EL (cell line): ENCODE measurements around the gene TTC23.
"Not testable (repeated sequence)": the region's sequence is repeated elsewhere in the genome, so short reads cannot be mapped to it uniquely, and the experiment has no call there.

Experiments used
- DNase-seq: peaks from one replicate; pipeline ENCODE4 v3.0.0-alpha.2; 2016

TTC23 gene

DNA sequence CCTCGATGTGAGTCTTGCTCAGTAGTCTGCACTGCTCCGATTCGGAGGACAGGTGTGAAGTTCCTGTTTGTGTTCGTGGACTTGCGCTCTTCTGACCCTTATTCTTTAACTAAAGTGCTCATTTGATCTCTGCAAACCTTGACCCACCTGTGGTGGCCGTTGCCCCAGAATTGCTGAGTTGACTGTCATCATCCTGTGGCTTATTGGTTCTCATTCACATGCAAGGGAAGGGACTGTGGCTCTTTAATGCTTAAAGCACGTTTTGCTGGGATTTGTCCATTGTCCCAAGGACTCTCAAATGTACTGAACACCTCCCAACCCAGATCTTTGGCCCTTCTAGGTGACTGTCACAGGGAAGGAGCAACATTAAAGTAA lies 131.1 kb downstream of the TTC23 start:
- no peak for DNase-seq

DNA sequence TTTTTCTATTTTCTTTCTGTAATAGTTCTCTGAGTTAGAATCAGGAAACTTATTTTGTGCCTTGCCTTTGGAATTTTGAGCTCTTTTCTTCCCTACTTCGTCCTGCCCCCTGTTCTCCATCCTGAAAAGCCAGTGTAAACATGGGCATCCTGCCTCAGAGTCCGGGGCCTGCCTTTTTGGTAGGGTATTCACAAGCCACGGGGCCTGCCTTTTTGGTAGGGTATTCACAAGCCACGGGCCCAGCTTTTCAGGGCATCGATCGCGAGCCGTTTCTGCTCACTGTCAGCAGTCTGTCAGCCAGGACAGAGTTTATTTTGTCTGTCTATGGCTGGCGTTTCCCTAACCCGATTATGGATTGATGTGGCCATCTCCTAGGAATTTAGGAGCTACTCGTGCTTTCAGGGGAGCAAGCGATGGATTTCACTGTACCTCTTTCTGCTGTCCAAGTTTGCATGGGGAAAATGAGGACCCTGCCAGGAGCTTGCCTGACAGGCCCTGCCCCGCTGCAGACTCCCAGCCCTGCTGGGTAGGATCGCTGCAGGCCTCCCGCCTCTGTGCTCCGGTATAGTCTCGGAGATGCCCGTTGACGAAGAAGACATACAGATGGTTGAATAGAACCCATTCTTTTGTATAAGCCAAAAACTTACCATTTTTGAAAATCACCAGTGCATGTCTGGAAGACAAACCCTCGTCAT lies 131.7 kb downstream of the TTC23 start:
- DNase-seq, result no peak

DNA sequence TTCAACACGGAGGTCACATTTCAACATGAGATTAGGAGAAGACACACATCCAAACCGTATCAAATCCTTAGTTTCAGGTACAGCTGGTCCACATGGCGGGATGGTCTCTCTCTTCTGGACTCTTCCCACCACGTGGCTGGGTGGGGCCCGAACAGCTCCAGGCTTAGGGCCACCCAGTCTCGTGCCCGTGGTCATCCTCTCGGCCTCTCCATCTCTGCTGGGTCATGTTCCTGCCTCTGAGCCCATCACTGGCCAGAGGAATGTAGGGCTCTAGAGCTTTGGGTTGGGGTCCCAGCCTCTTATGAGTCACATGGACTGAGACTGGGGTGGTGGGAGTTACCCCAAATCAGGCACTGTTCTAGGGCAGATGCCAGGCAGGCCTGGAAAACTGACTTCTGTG lies 132.3 kb downstream of the TTC23 start:
- no peak for DNase-seq

DNA sequence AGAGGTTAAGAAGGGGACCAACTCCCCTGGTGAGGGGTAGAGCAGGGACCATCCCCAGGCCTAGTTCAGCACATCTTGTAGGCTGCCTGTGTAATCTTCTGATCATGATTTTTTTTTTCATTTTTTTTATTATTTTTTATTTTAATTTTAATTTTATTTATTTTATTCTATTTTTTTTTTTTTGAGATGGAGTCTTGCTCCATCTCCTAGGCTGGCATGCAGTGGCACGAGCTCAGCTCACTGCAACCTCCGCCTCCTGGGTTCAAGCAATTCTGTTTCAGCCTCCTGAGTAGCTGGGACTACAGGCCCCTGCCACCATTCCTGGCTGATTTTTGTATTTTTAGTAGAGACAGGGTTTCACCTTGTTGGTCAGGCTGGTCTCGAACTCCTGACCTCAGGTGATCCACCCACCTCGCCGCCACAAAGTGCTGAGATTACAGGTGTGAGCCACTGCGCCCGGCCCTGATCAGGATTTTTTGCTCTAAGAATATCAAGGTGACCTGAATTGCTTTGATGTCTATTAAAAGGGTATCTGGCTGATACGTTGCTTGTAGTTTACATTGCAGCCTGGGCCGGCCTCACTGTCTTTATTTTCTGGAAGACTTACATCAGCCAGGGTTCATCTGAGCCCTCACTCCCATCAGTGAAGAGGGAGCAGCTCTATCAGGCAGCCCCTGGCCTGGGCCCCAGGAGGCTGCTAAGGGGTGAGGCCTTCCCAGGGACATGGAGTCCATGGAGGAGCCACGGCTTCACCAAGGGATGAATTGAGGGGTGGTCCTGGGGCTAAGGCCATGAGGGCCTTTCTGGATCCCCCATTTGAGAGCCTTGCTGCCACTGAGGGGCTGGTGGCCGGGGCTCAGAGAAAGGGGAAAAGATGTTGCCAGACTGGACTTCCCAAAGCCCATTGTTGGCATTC lies 133.8 kb downstream of the TTC23 start:
- no peak for DNase-seq

DNA sequence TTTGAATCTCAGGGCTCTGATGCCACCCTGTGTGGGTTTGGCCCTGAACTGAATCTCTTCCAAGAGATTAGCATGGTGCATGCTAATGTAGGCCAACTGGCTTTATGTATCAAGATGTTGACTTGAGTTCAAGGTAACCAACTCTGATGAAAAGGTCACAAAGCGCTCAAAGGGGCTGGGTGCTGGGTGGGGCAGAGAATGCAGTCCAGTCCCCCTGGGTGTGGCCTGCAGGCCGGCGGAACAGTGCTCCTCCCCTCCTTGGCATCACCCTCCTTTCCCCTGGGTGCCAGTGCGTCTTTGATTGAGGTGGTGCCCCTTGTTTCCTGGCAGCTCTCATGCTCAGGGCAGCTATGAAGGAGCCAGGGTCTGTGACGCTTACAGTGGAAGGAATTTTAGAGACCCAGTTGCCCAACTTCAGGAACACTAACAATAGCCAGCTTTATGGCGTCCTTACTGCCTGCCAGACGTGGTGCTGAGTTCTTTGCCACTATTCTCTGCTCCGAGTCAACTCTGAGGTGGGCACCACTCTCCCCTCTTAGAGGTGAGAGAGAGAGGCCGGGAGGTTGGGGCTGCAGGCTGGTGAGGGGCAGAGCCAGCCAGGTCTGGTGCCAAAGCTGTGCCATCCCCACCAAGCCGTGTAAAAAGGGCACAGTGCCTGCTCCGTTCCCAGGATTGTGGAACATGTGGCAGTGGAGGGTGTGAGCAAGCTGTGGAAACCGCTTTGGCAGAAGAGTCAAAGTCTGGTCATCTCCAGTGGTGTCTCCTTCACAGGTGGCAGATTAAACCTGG lies 134.7 kb downstream of the TTC23 start:
- no peak for DNase-seq

DNA sequence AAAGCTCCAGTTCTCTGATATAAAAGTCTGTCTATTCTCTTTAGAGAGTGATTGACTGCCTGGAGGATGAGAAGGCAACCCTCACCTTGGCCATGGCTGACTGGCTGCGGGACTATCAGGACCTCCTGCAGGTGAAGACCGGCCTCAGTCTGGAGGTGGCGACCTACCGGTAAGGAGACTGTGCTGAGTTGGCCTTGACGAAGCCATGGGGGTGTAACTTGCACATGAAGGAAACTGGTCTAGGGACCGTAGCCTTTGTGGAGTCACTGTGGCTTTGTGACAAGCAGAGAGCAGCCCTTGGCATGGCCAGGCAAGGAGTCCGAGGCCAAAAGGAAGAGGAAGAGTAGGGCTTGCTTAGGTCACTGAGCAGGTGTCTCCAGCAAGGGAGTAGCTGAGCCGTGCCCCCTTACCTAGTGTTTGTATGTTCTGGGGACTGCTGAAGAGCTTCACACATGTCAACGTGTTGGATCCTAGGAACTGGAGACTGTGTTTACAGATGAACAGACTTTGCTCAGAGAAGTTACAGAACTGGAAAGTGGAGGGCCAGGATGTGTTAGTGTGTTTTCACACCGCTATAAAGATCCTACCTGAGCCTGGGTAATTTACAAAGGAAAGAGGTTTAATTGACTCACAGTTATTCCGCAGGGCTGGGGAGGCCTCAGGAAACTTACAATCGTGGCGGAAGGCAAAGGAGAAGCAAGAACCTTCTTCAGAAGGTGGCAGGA lies 135.7 kb downstream of the TTC23 start:
- DNase-seq, result no peak

DNA sequence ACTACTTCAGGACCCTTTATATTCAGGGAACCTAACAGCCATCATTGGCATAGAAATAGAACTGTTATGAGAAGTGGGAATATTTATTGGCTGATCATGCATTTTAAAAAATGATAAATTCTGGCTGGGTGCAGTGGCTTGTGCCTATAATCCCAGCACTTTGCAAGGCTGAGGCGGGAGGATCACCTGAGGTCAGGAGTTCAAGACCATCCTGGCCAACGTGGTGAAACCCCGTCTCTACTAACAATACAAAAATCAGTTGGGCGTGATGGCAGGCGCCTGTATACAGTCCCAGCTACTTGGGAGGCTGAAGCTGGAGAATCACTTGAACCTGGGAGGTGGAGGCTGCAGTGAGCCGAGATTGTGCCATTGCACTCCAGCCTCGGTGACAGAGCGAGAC lies 137.7 kb downstream of the TTC23 start:
- DNase-seq, result not testable (repeated sequence)

DNA sequence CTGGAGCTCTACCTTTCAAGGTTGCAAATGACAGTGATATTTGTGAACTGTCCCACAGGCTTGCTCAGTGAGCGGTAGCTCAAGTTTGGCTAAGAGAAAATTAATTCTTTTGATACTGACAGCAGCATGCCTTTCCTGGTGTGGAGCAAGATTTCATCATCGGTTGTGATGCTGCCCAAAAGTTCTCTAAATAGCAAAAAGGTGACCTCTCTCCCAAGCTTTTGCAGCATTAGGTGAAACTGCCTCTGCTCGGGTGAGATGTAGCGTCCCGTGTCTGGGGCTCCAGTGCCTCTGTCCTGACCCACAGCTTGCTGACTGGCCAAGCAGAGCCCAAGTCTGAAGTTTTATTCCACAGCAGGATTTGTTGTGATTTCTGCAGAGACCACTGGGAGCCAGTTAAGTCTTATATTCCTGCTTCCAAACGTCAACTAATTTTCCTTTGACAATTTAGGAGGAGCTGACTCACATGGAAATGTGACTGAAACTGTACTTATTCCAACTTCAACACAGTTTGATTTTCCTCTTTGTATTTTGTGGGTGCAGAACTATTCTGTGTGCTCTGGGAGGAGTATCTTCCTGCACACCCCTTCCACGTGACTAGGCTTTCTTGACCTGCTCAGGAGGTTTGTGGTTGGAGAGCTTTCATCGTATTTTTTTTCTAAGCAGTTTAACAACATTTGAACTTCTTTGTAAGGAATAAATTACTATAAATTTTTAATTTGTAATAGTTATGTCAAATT lies 138.6 kb downstream of the TTC23 start:
- no peak for DNase-seq

DNA sequence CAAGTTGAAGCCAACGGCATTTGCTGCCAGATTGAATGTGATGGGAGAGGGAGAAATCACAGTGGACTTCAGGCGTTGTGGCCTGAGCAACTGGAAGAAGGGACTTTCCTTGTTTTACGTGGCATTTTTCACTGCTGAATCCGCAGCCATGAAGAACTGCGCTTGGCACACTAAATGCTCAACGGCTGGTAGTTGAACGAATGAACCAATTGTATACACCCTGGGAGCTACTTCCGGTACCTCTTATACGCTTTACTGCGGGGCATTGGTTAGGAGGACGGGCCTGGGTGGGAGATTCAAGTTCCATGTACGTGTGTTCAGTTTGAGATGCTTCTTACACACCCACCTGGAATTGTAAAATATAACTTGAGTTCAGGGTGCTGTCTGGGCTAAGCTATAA lies 139.3 kb downstream of the TTC23 start:
- no peak for DNase-seq

DNA sequence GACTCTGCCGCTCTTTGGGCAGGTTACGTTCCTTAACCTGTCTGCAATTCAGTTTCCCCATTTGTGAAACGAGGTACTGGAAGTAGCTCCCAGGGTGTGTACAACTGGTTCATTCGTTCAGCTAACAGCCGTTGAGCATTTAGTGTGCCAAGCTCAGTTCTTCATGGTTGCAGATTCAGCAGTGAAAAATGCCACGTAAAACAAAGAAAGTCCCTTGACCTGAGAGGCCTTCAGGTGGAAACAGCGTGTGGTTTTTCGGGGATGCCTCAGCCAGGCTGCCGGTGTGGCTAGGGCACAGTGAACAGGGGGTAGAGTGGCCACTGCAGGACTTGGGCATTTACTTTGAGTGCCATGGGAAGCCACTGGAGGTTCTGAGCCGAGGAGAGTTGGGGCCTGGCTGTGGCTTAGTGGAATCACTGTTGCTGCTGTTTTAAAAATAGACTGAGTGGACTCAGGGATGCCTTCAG lies 139.8 kb downstream of the TTC23 start:
- DNase-seq, result no peak

DNA sequence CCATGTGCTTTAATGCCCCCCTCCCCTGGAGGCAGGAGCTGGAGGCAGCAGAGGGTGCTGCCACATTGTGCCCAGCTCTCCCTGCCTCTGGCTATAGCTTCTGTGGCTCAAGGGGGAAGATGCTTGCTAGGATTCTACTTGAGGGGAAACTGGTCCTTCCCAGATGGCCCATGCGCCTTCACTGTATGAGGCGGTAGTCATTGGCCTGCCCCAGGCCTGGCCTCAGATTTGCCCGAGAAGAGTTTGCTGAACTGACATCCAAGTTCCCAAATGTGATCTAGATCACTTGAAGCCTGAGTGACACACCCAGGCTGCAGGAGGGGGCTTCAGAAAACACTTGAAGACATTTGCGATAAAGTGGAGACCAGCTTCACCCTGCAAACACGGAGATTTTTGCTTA lies 140.4 kb downstream of the TTC23 start:
- DNase-seq, result no peak

DNA sequence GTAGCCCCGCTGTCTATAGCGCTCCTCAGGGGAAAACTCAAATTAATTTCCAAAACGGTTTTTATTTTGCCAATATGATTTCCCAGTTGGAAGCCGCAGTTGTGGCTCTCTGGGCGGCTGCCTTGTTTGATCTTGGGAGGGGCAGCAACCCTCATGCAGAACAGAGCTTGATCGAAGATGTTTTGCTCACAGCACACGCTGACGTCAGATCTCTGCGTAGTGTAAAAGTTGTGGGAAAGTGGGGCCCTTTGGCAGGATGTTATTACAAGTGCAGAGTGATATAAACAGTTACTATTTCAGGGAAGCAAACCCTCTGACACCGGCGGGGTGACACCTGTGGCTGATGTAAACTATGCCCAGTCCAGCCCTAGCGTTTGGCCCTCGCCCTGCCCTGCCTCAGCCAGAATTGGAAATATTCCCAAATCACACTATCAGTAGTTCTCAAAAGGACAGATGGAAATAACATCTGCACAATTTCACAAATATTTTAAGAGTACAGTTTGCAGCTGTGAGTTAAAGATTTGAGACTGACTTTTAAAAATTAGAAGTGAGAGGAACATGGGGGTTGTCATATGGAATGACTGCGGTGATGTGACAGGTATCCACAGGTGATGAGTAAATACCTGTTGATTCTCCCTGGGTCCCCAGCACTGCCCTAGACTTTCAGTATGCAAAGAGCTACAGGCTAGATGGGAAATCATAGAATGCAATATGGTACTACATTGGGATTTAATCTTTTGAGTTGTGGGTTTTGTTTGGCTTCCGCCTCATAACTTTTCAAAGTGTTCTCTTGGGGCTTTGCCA lies 142.8 kb downstream of the TTC23 start:
- peak; percentile 23 for DNase-seq

DNA sequence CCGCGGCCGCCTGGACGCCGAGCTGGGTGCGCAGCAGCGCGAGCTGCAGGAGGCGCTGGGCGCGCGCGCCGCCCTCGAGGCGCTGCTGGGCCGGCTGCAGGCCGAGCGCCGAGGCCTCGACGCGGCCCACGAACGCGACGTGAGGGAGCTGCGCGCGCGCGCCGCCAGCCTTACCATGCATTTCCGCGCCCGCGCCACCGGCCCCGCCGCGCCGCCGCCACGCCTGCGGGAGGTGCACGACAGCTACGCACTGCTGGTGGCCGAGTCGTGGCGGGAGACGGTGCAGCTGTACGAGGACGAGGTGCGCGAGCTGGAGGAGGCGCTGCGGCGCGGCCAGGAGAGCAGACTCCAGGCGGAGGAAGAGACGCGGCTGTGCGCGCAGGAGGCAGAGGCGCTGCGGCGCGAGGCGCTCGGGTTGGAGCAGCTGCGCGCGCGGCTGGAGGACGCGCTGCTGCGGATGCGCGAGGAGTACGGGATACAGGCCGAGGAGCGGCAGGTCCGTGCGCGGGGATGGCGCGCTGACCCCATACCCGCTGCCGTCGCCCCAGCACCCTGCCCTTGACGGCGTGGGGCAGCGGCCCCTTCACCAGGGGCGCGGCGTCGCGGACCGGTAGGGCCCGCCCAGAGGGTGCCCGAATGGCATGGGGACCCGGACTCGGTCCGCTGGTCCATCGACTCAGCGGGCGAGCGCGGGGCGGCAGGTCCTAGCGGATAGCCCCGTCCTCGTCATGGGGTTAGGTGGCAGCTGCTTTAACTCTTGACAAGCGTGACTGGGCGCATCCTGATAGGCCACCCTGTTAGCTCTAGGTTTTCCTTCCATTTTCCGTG lies 143.7 kb downstream of the TTC23 start:
- peak; percentile 74 for DNase-seq

DNA sequence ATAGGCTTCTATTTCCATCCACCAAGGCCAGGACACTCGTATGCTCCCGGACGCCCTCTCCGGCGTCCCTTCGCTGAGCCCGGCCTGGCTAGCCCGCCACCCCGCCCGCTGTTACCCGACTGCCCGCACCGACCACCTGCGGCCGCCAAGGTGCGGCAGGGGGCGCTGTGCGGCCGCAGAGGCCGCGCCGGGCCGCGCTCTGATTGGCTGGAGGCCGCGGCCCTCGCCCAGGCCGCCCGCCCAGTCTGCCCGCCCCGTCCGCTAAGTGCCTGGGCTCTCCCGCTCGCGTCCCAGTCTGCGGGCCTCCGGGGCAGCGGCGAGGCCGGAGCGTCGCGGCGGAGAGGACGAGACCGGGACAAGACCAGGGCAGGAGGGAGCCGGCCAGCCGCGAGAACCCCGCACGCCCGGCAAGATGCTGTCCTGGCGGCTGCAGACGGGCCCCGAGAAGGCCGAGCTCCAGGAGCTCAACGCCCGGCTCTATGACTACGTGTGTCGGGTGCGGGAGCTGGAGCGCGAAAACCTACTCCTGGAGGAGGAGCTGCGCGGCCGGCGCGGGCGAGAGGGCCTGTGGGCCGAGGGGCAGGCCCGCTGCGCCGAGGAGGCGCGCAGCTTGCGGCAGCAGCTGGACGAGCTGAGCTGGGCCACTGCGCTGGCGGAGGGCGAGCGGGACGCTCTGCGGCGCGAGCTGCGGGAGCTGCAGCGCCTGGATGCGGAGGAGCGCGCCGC lies 144.4 kb downstream of the TTC23 start, which contains the start of gene SYNM:
Gene SYNM (plus strand): TSS at position 293 of the 726 bp plus-strand sequence. CDS start 120 bp downstream, at position 413.
- DNase-seq, result peak; percentile 82

DNA sequence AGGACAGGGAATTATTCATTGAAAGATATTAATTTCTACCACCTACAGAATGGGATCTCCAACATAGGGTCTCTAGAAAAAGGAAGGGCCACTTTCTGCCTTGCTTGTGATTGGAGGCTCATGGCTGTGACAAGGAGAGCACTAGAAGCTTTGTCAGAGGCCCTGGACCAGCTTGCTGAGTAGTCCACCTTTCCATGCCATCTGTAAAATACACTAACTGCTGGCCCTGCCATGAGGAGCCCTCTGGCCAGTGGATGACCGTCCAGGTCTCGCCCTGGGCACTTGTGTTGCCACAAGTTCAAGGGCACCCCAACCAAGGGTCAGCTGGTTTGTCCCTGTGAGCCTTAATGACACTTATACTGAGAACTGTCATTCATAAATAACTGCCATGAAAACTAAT lies 146.1 kb downstream of the TTC23 start:
- DNase-seq, result no peak

DNA sequence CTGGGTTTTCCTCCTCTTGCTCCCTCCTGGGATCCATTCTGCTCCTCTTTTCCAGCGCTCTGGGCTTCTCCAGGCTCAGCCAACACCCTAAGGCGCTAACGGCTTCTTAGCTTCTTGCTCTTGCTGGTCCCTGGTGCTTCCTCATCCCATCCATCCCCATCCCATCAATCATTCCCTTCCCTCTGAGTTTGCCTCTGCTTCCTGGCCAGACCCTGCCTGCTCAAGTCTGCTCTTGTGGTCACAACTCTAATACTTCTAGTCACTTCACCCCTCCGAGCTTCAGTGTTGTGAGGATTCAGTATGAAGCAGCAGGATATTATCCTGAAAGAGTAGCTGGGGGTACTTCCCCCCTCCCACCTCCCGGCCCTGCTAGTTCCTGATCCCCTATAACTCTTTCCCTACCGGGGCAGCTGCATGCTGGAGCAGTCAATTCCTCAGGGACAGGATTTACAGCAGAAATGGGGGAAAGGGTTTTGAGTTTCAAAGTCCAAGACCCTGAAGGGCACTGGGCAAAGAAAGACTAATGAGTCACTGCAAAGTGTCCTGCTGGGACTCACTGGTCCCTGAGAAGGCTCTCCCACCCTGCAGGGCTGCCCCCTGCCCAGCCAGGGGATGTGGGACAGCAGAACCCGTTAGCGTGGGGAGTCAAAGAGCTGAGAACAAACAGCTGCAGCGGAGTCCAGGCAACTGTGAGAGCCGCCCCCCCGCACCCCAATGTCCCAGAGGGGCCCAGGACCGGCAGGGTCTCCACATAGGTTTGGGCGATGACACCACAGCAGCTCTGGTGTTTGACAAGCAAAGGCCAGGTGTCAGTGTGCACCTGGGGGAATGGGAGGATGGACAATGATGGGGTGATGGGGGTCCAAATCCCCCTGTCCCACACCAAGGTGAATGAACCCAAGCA lies 146.8 kb downstream of the TTC23 start:
- no peak for DNase-seq

DNA sequence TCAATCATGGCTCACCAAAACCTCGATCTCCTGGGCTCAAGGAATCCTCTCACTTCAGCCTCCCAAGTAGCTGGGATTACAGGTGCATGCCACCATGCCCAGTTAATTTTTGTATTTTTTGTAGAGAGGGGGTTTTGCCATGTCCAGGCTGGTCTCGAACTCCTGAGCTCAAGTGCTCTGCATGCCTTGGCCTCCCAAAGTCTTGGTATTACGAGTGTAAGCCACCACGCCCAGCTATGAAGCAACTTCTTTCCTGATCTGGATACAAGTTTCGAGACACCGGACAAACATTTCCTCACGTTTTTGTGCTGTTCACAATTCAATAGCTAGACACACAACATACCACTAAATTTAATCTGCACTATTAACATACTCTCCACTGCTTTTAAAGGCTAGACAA lies 147.9 kb downstream of the TTC23 start:
- DNase-seq, result no peak
